HCT116 (cell line): Measurements from ENCODE around the gene PRTG. TPM values are rescaled to one million over a fixed set of nuclear protein-coding genes. Genes with fewer than 3 reads are reported as not detected.
"Not testable (repeated sequence)": the region's sequence is repeated elsewhere in the genome, so short reads cannot be mapped to it uniquely, and the experiment has no call there.

Experiments
- ATAC-seq: fragments of 200-7000 bp; cut with Tn5 transposase; 2 replicates; pipeline ENCODE4 v1.9.1; 2020; ENCODE audit warnings: mild to moderate bottlenecking, moderate library complexity
- BruUV-seq: library from RNA; stranded (reverse); fragments of 400-500 nt; replicated peaks from 2 replicates; lab custom pipeline; 2021; lab: Mats Ljungman, UMichigan
- CTCF ChIA-PET: fragments of 300-600 bp; sonication (Branson Sonifier 250); formaldehyde crosslinking; loops from one replicate; lab custom pipeline; 2021; ENCODE audit warnings: antibody characterized with exemption; lab: Charles Lee
- POLR2A ChIA-PET: fragments of 300-600, 350-600 bp; sonication (Branson Sonifier 250); formaldehyde crosslinking; loops from one replicate; lab custom pipeline; 2021; ENCODE audit warnings: antibody characterized with exemption; lab: Charles Lee
- RAD21 ChIA-PET, 2 experiments: fragments of 300-600 bp; sonication (Branson Sonifier 250); formaldehyde crosslinking; loops; one replicate each; lab custom pipeline; 2023; ENCODE audit warnings: low total read pairs in 2 of 2; ENCODE audit not compliant: uncharacterized antibody in 2 of 2, unreplicated experiment in 2 of 2, low non-redundant PET in 1 of 2; lab: Charles Lee
- DNase-seq: peaks from one replicate; pipeline ENCODE4 v3.0.0-alpha.2; 2010; ENCODE audit warnings: low read depth, low spot score
- H2AFZ ChIP-seq: fragments of 200-600 bp; shearing (Covaris generic), sonication (generic); 2 replicates; pipeline ENCODE4 v1.6.1; 2017; ENCODE audit warnings: low read depth, mixed run types, mixed read lengths, antibody characterized with exemption, low read length; ENCODE audit not compliant: poor library complexity, severe bottlenecking
- H3K27ac ChIP-seq: 2 replicates; pipeline ENCODE4 v1.5.1; 2012; ENCODE audit warnings: low read depth, low read length
- H3K27me3 ChIP-seq: fragments of 200-600 bp; sonication (generic); 2 replicates; pipeline ENCODE4 v1.6.1; 2016; ENCODE audit warnings: mixed run types, low read length, mixed read lengths; ENCODE audit not compliant: insufficient read depth
- H3K36me3 ChIP-seq, 2 experiments: fragments of 200-500 bp in 1 of 2; fragments of 200-600 bp in 1 of 2; sonication (Bioruptor generic) in 1 of 2; sonication (generic) in 1 of 2; 2 replicates each; pipeline versions ENCODE4 v1.5.1 to v1.6.1; 2014 to 2016; ENCODE audit warnings: low read length in 2 of 2, inconsistent platforms in 1 of 2, mixed read lengths in 1 of 2, mixed run types in 1 of 2; ENCODE audit not compliant: insufficient read depth in 2 of 2, control insufficient read depth in 1 of 2
- H3K4me1 ChIP-seq, 2 experiments: fragments of 200-600 bp in 1 of 2; sonication (generic) in 1 of 2; 2 replicates each; pipeline versions ENCODE4 v1.5.1 to v1.6.1; 2012 to 2017; ENCODE audit warnings: low read length in 2 of 2, inconsistent platforms in 1 of 2, mild to moderate bottlenecking in 1 of 2, mixed read lengths in 1 of 2, mixed run types in 1 of 2, moderate library complexity in 1 of 2; ENCODE audit not compliant: insufficient read depth in 2 of 2, control insufficient read depth in 1 of 2
- H3K4me2 ChIP-seq: fragments of 200-600 bp; sonication (generic); 2 replicates; pipeline ENCODE4 v1.6.1; 2017; ENCODE audit warnings: mixed run types, low read length, mixed read lengths
- H3K4me3 ChIP-seq, 2 experiments: fragments of 200-600 bp in 1 of 2; sonication (generic) in 1 of 2; replicated peaks in 1 of 2; 2 replicates each; pipeline ENCODE4 v1.5.1; 2011 to 2016; ENCODE audit warnings: low read length in 2 of 2, control low read depth in 1 of 2, low read depth in 1 of 2, mild to moderate bottlenecking in 1 of 2, mixed read lengths in 1 of 2, mixed run types in 1 of 2
- H3K79me2 ChIP-seq: fragments of 200-600 bp; sonication (generic); 2 replicates; pipeline ENCODE4 v1.6.1; 2017; ENCODE audit warnings: mild to moderate bottlenecking, mixed run types, low read length, moderate library complexity, mixed read lengths; ENCODE audit not compliant: insufficient read depth
- H3K9ac ChIP-seq: fragments of 200-600 bp; sonication (generic); 2 replicates; pipeline ENCODE4 v1.6.1; 2016; ENCODE audit warnings: low read length, mixed read lengths
- H3K9me2 ChIP-seq: fragments of 200-600 bp; sonication (generic), shearing (Covaris generic); 2 replicates; pipeline ENCODE4 v1.6.1; 2017; ENCODE audit warnings: mixed run types, mild to moderate bottlenecking, moderate library complexity; ENCODE audit not compliant: insufficient read depth
- H3K9me3 ChIP-seq, 2 experiments: fragments of 200-500 bp in 1 of 2; fragments of 200-600 bp in 1 of 2; sonication (Bioruptor generic) in 1 of 2; sonication (generic) in 1 of 2; 2 replicates each; pipeline ENCODE4 v1.6.1; 2014 to 2017; ENCODE audit warnings: low read length in 2 of 2, mixed read lengths in 2 of 2, inconsistent platforms in 1 of 2, low read depth in 1 of 2, mild to moderate bottlenecking in 1 of 2, mixed run types in 1 of 2, moderate library complexity in 1 of 2; ENCODE audit not compliant: control insufficient read depth in 1 of 2, insufficient read depth in 1 of 2
- H4K20me1 ChIP-seq: fragments of 200-600 bp; sonication (generic), shearing (Covaris generic); 2 replicates; pipeline ENCODE4 v1.6.1; 2017; ENCODE audit warnings: mixed run types, mild to moderate bottlenecking, moderate library complexity; ENCODE audit not compliant: insufficient read depth
- REST ChIP-seq: IDR thresholded peaks from 2 replicates; pipeline ENCODE4 v1.6.1; 2012; ENCODE audit warnings: low read depth
- ZBTB33 ChIP-seq: IDR thresholded peaks from 2 replicates; pipeline ENCODE4 v1.6.1; 2011; ENCODE audit warnings: mild to moderate bottlenecking, low read length, moderate library complexity; ENCODE audit not compliant: insufficient replicate concordance; ENCODE audit errors: extremely low read depth
- intact Hi-C: fragments of 100-400 bp; cut with micrococcal nuclease; formaldehyde crosslinking; loops from 2 replicates; pipeline ENCODE4 v1.10.0; 2022
- total RNA-seq: library from RNA; stranded (reverse); gene quantifications from one replicate; pipeline ENCODE4 v1.2.1, GENCODE V29; 2021; ENCODE audit not compliant: unreplicated experiment

Gene PRTG
- total RNA-seq, 1 experiment from 2014 or later = not detected

GRCh38 chr15:55736756-55737155, 6.2 kb downstream of the PRTG start (continued):
- TF ChIP-seq REST = no peak

- Histone ChIP-seq H3K27ac (no peak overlapping the region), H3K27me3 (no peaks in the 10 kb centered on the region), H3K36me3 (no peaks in the 10 kb centered on the region), H3K9me3 (no peaks in the 10 kb centered on the region), H2AFZ (no peak overlapping the region), H3K9me2 (no peaks in the 10 kb centered on the region), H4K20me1 (no peaks in the 10 kb centered on the region; the same call in 1 of the 2 replicates), H3K4me2 (no peak overlapping the region), H3K4me3 (no peak overlapping the region), H3K9ac (no peak overlapping the region), H3K4me1 (peaks cover 0 to 5% of the 10 kb centered on the region in 2 experiments; a peak in 1 of 4 replicates), H3K79me2 (no peaks in the 10 kb centered on the region)
- CTCF ChIA-PET = interaction anchor here (1.1 kb wide), 1 partner anchor 40 kb away, joined by 3 read pairs; no protein-coding TSS in a partner anchor
- RAD21 ChIA-PET = no interaction called here
- intact Hi-C loops = no loop called here
- no peak for ATAC-seq
- TF ChIP-seq ZBTB33 = no peak
- POLR2A ChIA-PET = no interaction called here
- no peak for DNase-seq
- no TSS peak for BruUV-seq
Observed at GRCh38 chr15:55734641-55735040, 8.3 kb downstream of the PRTG start.

- H3K36me3 ChIP-seq, H3K9ac ChIP-seq, DNase-seq, POLR2A ChIA-PET, H3K79me2 ChIP-seq, H3K27me3 ChIP-seq, H3K27ac ChIP-seq, H4K20me1 ChIP-seq, ATAC-seq, H3K4me2 ChIP-seq, RAD21 ChIA-PET, H3K9me3 ChIP-seq, BruUV-seq, intact Hi-C loops, CTCF ChIA-PET, H3K9me2 ChIP-seq, H3K4me3 ChIP-seq, H3K4me1 ChIP-seq, H2AFZ ChIP-seq: not testable (repeated sequence)
Observed at GRCh38 chr15:55733461-55733860, 9.5 kb downstream of the PRTG start.
